ENCODE results near the gene STPG1. TPM values are rescaled to one million over a fixed set of nuclear protein-coding genes. Genes with fewer than 3 reads are reported as not detected.
"Not testable (repeated sequence)": the region's sequence is repeated elsewhere in the genome, so short reads cannot be mapped to it uniquely, and the experiment has no call there.

Gene STPG1
- polyA plus RNA-seq (2013, experiment 1 of 2): 10.0 TPM
- 9.3 TPM for polyA plus RNA-seq (2013, experiment 2 of 2)

GRCh38 chr1:24413350-24414163, at the start of gene STPG1:
Gene STPG1, minus strand, starts transcription at chr1:24413782. Its CDS starts 12,394 bp downstream, at chr1:24401388.
- Histone ChIP-seq H3K4me1 (ENCODE audit: control insufficient read depth, insufficient read depth, low read length, poor library complexity, severe bottlenecking) (peaks cover 20% of the 10 kb centered on the region), H3K9me3 (ENCODE audit: control insufficient read depth, low read length) (no peaks in the 10 kb centered on the region), H3K27ac (ENCODE audit: low read depth, low read length, severe bottlenecking) (peak within 1 kb of the TSS; percentile 33), H3K4me3 (ENCODE audit: extremely low read depth, insufficient read depth, low read length, poor library complexity, severe bottlenecking) (peak within 1 kb of the TSS; percentile 61), H3K36me3 (ENCODE audit: control insufficient read depth, insufficient read depth, low read length) (no peaks in the 10 kb centered on the region)
- 8 to 12% methylated on average over 43 to 46 of the region's 48 CpGs for WGBS, 2 experiments (ENCODE audit: insufficient coverage in 2 of 2)

GRCh38 chr1:24462128-24462527, 48.5 kb upstream of the STPG1 start:
- 59 to 86% methylated on average over 1 to 2 of the region's 4 CpGs for WGBS, 2 experiments (ENCODE audit: insufficient coverage in 2 of 2)
- not testable (repeated sequence) for H3K27ac ChIP-seq (ENCODE audit: low read depth, low read length, severe bottlenecking); H3K36me3 ChIP-seq (ENCODE audit: control insufficient read depth, insufficient read depth, low read length); H3K9me3 ChIP-seq (ENCODE audit: control insufficient read depth, low read length); H3K4me3 ChIP-seq (ENCODE audit: extremely low read depth, insufficient read depth, low read length, poor library complexity, severe bottlenecking)
- H3K4me1 ChIP-seq (ENCODE audit: control insufficient read depth, insufficient read depth, low read length, poor library complexity, severe bottlenecking): peaks cover 11% of the 10 kb centered on the region

- Histone ChIP-seq H3K36me3 (ENCODE audit: control insufficient read depth, insufficient read depth, low read length) (no peaks in the 10 kb centered on the region), H3K4me3 (ENCODE audit: extremely low read depth, insufficient read depth, low read length, poor library complexity, severe bottlenecking) (no peak overlapping the region), H3K9me3 (ENCODE audit: control insufficient read depth, low read length) (no peaks in the 10 kb centered on the region), H3K4me1 (ENCODE audit: control insufficient read depth, insufficient read depth, low read length, poor library complexity, severe bottlenecking) (peaks cover 11% of the 10 kb centered on the region), H3K27ac (ENCODE audit: low read depth, low read length, severe bottlenecking) (no peak overlapping the region)
- WGBS, 2 experiments (ENCODE audit: insufficient coverage in 2 of 2): 79 to 98% methylated on average over 4 of the region's 6 CpGs
These were observed 46.1 kb upstream of the STPG1 start for GRCh38 chr1:24459551-24460266.

- WGBS, 2 experiments (ENCODE audit: insufficient coverage in 2 of 2): 78 to 92% methylated on average over 2 of the region's 3 CpGs
- Histone ChIP-seq H3K4me3 (ENCODE audit: extremely low read depth, insufficient read depth, low read length, poor library complexity, severe bottlenecking) (no peak overlapping the region), H3K4me1 (ENCODE audit: control insufficient read depth, insufficient read depth, low read length, poor library complexity, severe bottlenecking) (peaks cover under 1% of the 10 kb centered on the region), H3K36me3 (ENCODE audit: control insufficient read depth, insufficient read depth, low read length) (no peaks in the 10 kb centered on the region), H3K9me3 (ENCODE audit: control insufficient read depth, low read length) (no peaks in the 10 kb centered on the region), H3K27ac (ENCODE audit: low read depth, low read length, severe bottlenecking) (no peak overlapping the region)
These were observed 44.3 kb upstream of the STPG1 start for GRCh38 chr1:24457866-24458265.

- Histone ChIP-seq H3K4me1 (ENCODE audit: control insufficient read depth, insufficient read depth, low read length, poor library complexity, severe bottlenecking) (peaks cover 4% of the 10 kb centered on the region), H3K4me3 (ENCODE audit: extremely low read depth, insufficient read depth, low read length, poor library complexity, severe bottlenecking) (no peak overlapping the region), H3K27ac (ENCODE audit: low read depth, low read length, severe bottlenecking) (no peak overlapping the region), H3K36me3 (ENCODE audit: control insufficient read depth, insufficient read depth, low read length) (no peaks in the 10 kb centered on the region), H3K9me3 (ENCODE audit: control insufficient read depth, low read length) (no peaks in the 10 kb centered on the region)
- 100% methylated on average over 3 of the region's 5 CpGs; no CpG with 5 or more reads in 1 of the 2 experiments for WGBS, 2 experiments (ENCODE audit: insufficient coverage in 2 of 2)
These were observed 41.7 kb upstream of the STPG1 start for GRCh38 chr1:24455272-24455671.

GRCh38 chr1:24454673-24455072, 41.1 kb upstream of the STPG1 start:
- Histone ChIP-seq H3K27ac (ENCODE audit: low read depth, low read length, severe bottlenecking) (no peak overlapping the region), H3K4me1 (ENCODE audit: control insufficient read depth, insufficient read depth, low read length, poor library complexity, severe bottlenecking) (peaks cover 4% of the 10 kb centered on the region)
- 82 to 87% methylated on average over 3 of the region's 5 CpGs for WGBS, 2 experiments (ENCODE audit: insufficient coverage in 2 of 2)

GRCh38 chr1:24452922-24453485, 39.4 kb upstream of the STPG1 start:
- Histone ChIP-seq H3K4me1 (ENCODE audit: control insufficient read depth, insufficient read depth, low read length, poor library complexity, severe bottlenecking) (peaks cover 4% of the 10 kb centered on the region), H3K36me3 (ENCODE audit: control insufficient read depth, insufficient read depth, low read length) (peaks cover 7% of the 10 kb centered on the region), H3K4me3 (ENCODE audit: extremely low read depth, insufficient read depth, low read length, poor library complexity, severe bottlenecking) (no peak overlapping the region), H3K27ac (ENCODE audit: low read depth, low read length, severe bottlenecking) (no peak overlapping the region), H3K9me3 (ENCODE audit: control insufficient read depth, low read length) (no peaks in the 10 kb centered on the region)
- WGBS, 2 experiments (ENCODE audit: insufficient coverage in 2 of 2): 84 to 89% methylated on average over 5 to 6 of the region's 8 CpGs

More at GRCh38 chr1:24454673-24455072, 41.1 kb upstream of the STPG1 start:
- no peaks in the 10 kb centered on the region for H3K9me3 ChIP-seq (ENCODE audit: control insufficient read depth, low read length)
- no peak overlapping the region for H3K4me3 ChIP-seq (ENCODE audit: extremely low read depth, insufficient read depth, low read length, poor library complexity, severe bottlenecking)
- peaks cover 2% of the 10 kb centered on the region for H3K36me3 ChIP-seq (ENCODE audit: control insufficient read depth, insufficient read depth, low read length)

- WGBS, 2 experiments (ENCODE audit: insufficient coverage in 2 of 2): 89 to 93% methylated on average over 3 of the region's 3 CpGs
- H3K9me3 ChIP-seq (ENCODE audit: control insufficient read depth, low read length): no peaks in the 10 kb centered on the region
- no peak overlapping the region for H3K27ac ChIP-seq (ENCODE audit: low read depth, low read length, severe bottlenecking)
These were observed 38.2 kb upstream of the STPG1 start for GRCh38 chr1:24451746-24452145.

GRCh38 chr1:24450857-24451397, 37.3 kb upstream of the STPG1 start:
- 86 to 92% methylated on average over 3 to 4 of the region's 5 CpGs for WGBS, 2 experiments (ENCODE audit: insufficient coverage in 2 of 2)
- H3K27ac ChIP-seq (ENCODE audit: low read depth, low read length, severe bottlenecking): no peak overlapping the region
- H3K9me3 ChIP-seq (ENCODE audit: control insufficient read depth, low read length): no peaks in the 10 kb centered on the region
- H3K4me1 ChIP-seq (ENCODE audit: control insufficient read depth, insufficient read depth, low read length, poor library complexity, severe bottlenecking): peaks cover 4% of the 10 kb centered on the region
- peaks cover 9% of the 10 kb centered on the region for H3K36me3 ChIP-seq (ENCODE audit: control insufficient read depth, insufficient read depth, low read length)
- no peak overlapping the region for H3K4me3 ChIP-seq (ENCODE audit: extremely low read depth, insufficient read depth, low read length, poor library complexity, severe bottlenecking)

More at GRCh38 chr1:24451746-24452145, 38.2 kb upstream of the STPG1 start:
- peaks cover 9% of the 10 kb centered on the region for H3K36me3 ChIP-seq (ENCODE audit: control insufficient read depth, insufficient read depth, low read length)
- H3K4me1 ChIP-seq (ENCODE audit: control insufficient read depth, insufficient read depth, low read length, poor library complexity, severe bottlenecking): peaks cover 4% of the 10 kb centered on the region
- no peak overlapping the region for H3K4me3 ChIP-seq (ENCODE audit: extremely low read depth, insufficient read depth, low read length, poor library complexity, severe bottlenecking)

GRCh38 chr1:24450316-24450715, 36.7 kb upstream of the STPG1 start:
- no peak overlapping the region for H3K4me3 ChIP-seq (ENCODE audit: extremely low read depth, insufficient read depth, low read length, poor library complexity, severe bottlenecking)
- H3K4me1 ChIP-seq (ENCODE audit: control insufficient read depth, insufficient read depth, low read length, poor library complexity, severe bottlenecking): peaks cover 4% of the 10 kb centered on the region
- WGBS, 2 experiments (ENCODE audit: insufficient coverage in 2 of 2): 80% methylated on average over 1 of the region's 4 CpGs; no CpG with 5 or more reads in 1 of the 2 experiments
- no peaks in the 10 kb centered on the region for H3K9me3 ChIP-seq (ENCODE audit: control insufficient read depth, low read length)
- H3K36me3 ChIP-seq (ENCODE audit: control insufficient read depth, insufficient read depth, low read length): peaks cover 9% of the 10 kb centered on the region
- no peak overlapping the region for H3K27ac ChIP-seq (ENCODE audit: low read depth, low read length, severe bottlenecking)

Data from mesodermal cell (in vitro differentiated cells).